ENCODE data around the gene FAM181A. TPM values are rescaled to one million over a fixed set of nuclear protein-coding genes. Genes with fewer than 3 reads are reported as not detected.
A peak's percentile ranks its signal among the peaks of the same experiment; 100 is the strongest.

FAM181A gene
- total RNA-seq, 1 donor from 2014 or later, result not detected

DNA sequence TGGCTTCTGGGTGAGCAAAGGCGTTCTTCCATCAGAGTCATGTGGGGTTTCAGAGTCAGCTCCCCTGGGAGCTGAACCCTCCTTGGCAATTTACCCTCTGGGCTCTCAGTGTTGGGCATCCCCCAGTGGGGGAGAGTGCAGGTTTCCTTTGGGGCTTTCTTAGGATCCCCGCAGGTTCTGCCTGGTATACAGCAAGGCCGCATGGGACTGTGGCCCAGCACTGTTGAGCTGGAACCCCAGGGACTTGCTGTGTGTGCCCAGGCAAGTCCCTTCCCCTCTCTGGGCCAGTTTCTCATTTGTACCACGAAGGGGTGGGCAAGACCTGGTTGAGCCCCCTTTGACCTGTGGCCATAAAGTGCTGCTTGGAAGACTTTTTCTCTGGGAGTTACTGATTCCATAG, 5.5 kb downstream of the FAM181A start:
- H3K4me3 Mint-ChIP-seq (ENCODE audit: unreplicated experiment), result no peak overlapping the region
- DNase-seq (ENCODE audit: low spot score), result no peak
- H3K4me1 Mint-ChIP-seq (ENCODE audit: unreplicated experiment), result no peaks in the 10 kb centered on the region
- H3K9me3 Mint-ChIP-seq (ENCODE audit: unreplicated experiment), result no peaks in the 10 kb centered on the region
- no peaks in the 10 kb centered on the region for H3K36me3 Mint-ChIP-seq (ENCODE audit: low read depth, unreplicated experiment)
- TF ChIP-seq, protein P1, sequence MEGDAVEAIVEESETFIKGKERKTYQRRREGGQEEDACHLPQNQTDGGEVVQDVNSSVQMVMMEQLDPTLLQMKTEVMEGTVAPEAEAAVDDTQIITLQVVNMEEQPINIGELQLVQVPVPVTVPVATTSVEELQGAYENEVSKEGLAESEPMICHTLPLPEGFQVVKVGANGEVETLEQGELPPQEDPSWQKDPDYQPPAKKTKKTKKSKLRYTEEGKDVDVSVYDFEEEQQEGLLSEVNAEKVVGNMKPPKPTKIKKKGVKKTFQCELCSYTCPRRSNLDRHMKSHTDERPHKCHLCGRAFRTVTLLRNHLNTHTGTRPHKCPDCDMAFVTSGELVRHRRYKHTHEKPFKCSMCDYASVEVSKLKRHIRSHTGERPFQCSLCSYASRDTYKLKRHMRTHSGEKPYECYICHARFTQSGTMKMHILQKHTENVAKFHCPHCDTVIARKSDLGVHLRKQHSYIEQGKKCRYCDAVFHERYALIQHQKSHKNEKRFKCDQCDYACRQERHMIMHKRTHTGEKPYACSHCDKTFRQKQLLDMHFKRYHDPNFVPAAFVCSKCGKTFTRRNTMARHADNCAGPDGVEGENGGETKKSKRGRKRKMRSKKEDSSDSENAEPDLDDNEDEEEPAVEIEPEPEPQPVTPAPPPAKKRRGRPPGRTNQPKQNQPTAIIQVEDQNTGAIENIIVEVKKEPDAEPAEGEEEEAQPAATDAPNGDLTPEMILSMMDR (IDR thresholded peaks at IDR 0.05; ENCODE audit: unreplicated experiment), result no peak
- no peak overlapping the region for H3K27ac Mint-ChIP-seq (ENCODE audit: unreplicated experiment)
- H3K27me3 Mint-ChIP-seq (ENCODE audit: unreplicated experiment), result peaks cover 8% of the 10 kb centered on the region

DNA sequence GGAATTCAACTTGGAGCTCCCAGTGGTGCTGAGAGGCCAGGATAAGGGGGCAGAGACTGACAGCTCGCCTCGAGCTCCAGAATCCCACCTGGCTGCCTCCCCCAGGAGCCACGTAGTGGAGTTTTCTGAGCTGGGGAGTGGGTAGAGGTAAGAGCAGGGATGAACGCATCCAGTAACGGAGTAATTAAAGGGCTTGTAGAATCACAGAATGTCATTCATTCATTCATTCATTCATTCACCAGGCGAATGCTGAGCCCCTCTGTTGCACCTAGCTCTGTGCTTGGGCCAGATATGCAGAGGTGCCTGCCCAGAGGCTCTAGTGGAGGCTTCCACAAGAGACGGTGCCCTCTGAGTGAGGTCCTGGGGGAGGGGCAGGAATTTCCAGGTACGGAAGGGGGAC, 8.1 kb downstream of the FAM181A start:
- H3K9me3 Mint-ChIP-seq (ENCODE audit: unreplicated experiment), result no peaks in the 10 kb centered on the region
- no peak for DNase-seq (ENCODE audit: low spot score)
- no peak overlapping the region for H3K27ac Mint-ChIP-seq (ENCODE audit: unreplicated experiment)
- no peaks in the 10 kb centered on the region for H3K4me1 Mint-ChIP-seq (ENCODE audit: unreplicated experiment)
- H3K4me3 Mint-ChIP-seq (ENCODE audit: unreplicated experiment), result no peak overlapping the region
- no peaks in the 10 kb centered on the region for H3K36me3 Mint-ChIP-seq (ENCODE audit: low read depth, unreplicated experiment)
- TF ChIP-seq, protein P1 (IDR thresholded peaks at IDR 0.05; ENCODE audit: unreplicated experiment), result no peak
- peaks cover 3% of the 10 kb centered on the region for H3K27me3 Mint-ChIP-seq (ENCODE audit: unreplicated experiment)

DNA sequence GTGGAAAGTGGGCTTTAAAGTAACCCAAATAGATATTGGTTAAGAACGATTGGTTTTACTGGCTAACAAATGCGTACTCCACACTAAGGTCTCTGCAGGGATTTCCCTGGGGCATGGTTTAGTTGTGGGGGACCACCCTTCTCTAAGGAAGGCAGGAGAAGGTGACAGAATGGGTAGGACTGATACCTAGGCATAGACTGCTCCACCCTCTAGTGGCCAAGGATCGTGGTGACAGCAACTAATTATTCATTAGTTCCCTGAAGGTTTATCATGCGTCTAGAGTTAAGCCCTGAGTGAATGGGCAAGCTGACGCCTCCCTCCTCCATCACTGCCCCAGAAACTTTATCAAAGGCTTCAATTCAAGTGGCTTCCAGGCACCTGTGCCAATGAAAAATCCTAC, 9.1 kb downstream of the FAM181A start:
- peaks cover 6% of the 10 kb centered on the region for H3K27me3 Mint-ChIP-seq (ENCODE audit: unreplicated experiment)
- H3K9me3 Mint-ChIP-seq (ENCODE audit: unreplicated experiment), result no peaks in the 10 kb centered on the region
- H3K27ac Mint-ChIP-seq (ENCODE audit: unreplicated experiment), result no peak overlapping the region
- H3K4me1 Mint-ChIP-seq (ENCODE audit: unreplicated experiment), result no peaks in the 10 kb centered on the region
- DNase-seq (ENCODE audit: low spot score), result no peak
- H3K36me3 Mint-ChIP-seq (ENCODE audit: low read depth, unreplicated experiment), result no peaks in the 10 kb centered on the region
- TF ChIP-seq, protein P1 (IDR thresholded peaks at IDR 0.05; ENCODE audit: unreplicated experiment), result peak; percentile 57
- H3K4me3 Mint-ChIP-seq (ENCODE audit: unreplicated experiment), result no peak overlapping the region

DNA sequence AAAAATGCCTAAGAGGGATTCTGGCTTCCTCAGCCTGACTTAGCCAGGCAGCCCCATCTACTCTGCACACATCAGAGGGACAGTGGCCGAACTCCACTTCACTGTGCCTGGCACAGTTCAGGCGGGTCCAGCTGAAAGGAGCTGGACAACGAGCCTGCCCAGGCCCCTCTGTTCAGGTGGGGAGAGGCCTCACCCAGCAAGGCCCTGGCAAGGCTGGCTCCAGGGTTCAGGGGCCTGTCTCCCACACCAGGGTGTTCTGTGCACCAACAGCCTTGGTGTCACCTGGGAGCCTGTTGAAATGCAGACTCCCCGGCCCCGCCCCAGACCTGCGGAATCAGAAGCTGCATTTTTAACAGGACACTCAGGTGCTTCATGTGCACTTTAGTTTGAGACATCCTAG, 9.8 kb downstream of the FAM181A start:
- TF ChIP-seq, protein P1 (IDR thresholded peaks at IDR 0.05; ENCODE audit: unreplicated experiment), result no peak
- Mint-ChIP-seq H3K4me3 (ENCODE audit: unreplicated experiment) (no peak overlapping the region), H3K27me3 (ENCODE audit: unreplicated experiment) (peaks cover 6% of the 10 kb centered on the region), H3K9me3 (ENCODE audit: unreplicated experiment) (no peaks in the 10 kb centered on the region), H3K36me3 (ENCODE audit: low read depth, unreplicated experiment) (no peaks in the 10 kb centered on the region), H3K27ac (ENCODE audit: unreplicated experiment) (no peak overlapping the region), H3K4me1 (ENCODE audit: unreplicated experiment) (no peaks in the 10 kb centered on the region)
- DNase-seq (ENCODE audit: low spot score), result no peak

DNA sequence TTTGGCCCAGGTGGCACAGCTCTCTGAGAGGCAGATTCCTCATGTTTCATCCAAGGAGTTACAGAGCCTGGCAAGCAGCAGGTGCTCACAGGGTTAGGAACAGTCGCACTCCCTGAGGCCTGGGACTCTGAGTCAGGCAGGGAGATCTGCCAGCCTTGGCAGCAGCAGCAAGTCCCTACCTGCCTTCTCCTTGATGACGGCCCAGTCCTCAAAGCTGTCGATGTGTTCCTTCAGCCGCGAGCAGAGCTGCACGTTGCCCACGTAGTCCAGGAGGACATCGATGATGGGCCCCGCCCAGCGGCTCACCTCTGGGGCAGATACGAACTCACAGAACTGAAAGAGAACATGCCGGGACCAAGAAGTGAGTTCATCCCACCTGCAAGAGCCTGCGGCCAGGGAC, 10.4 kb downstream of the FAM181A start:
- H3K27me3 Mint-ChIP-seq (ENCODE audit: unreplicated experiment), result peaks cover 6% of the 10 kb centered on the region
- H3K9me3 Mint-ChIP-seq (ENCODE audit: unreplicated experiment), result no peaks in the 10 kb centered on the region
- H3K4me3 Mint-ChIP-seq (ENCODE audit: unreplicated experiment), result no peak overlapping the region
- TF ChIP-seq, protein P1 (IDR thresholded peaks at IDR 0.05; ENCODE audit: unreplicated experiment), result no peak
- no peaks in the 10 kb centered on the region for H3K4me1 Mint-ChIP-seq (ENCODE audit: unreplicated experiment)
- H3K36me3 Mint-ChIP-seq (ENCODE audit: low read depth, unreplicated experiment), result no peaks in the 10 kb centered on the region
- no peak overlapping the region for H3K27ac Mint-ChIP-seq (ENCODE audit: unreplicated experiment)
- DNase-seq (ENCODE audit: low spot score), result no peak

Data from endothelial cell (in vitro differentiated cells).